ENCODE data around the gene UNC5B.

UNC5B gene

GRCh38 chr10:71223347-71224058 lies 11.1 kb downstream of the UNC5B start:
- DNase-seq = peak; percentile 35

DNA sequence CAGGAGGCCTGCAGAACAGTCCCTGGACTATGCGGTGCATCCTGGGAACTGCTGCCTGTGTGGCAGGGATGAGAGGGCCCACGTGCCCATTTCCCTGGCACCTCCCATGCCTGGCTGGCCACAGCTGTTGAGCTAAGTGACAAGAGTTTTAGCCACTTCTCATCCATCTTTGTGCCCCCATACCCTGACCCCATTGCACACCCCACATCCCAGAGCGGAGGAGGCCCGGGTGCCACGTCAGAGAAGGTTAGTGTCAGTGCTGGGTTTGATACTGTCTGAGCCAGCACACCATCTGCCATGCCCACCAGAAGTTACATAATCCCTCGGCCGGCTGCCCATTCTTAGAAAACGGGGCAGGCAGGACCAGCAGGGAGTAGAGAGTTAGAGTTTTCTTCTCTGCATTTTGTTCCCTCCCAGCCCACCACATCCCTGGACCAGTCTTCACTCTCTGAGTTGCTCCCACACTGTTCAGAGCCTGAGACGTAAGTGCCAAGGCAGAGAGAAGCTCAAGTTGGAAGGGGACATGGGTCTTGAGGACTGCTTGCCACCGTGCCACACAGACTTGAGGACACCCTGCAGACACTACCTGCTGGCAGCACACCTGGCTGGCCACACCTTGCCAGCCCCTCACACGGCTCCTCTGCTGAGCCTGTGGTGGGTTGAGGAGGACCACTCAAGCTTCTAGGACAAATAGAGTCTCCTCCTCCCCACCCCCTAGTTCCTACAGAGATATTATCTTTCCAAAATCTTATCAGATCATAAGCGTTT lies 13.1 kb downstream of the UNC5B start:
- DNase-seq = peak; percentile 47

GRCh38 chr10:71228875-71229675 lies 16.7 kb downstream of the UNC5B start:
- no peak for DNase-seq

- no peak for DNase-seq
These were observed 17.6 kb downstream of the UNC5B start for GRCh38 chr10:71229726-71230655.

DNA sequence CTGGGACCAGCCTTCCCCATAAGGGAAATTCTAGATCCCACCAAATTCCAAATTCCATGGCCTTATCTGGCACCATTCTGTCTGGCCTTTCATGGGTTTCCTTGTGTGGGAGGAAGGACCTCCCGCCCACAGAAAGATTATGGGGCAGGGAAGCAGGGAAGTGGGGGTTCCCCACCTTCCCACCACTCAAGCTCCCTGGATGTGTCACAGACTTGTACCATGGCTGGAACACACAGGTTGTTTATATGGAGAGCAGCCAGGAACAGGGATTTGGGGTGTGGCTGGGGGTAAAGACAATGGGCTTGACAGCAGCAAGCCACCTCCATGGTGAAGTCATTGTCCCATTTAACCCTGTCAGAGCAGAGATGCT lies 18.3 kb downstream of the UNC5B start:
- DNase-seq = no peak

DNA sequence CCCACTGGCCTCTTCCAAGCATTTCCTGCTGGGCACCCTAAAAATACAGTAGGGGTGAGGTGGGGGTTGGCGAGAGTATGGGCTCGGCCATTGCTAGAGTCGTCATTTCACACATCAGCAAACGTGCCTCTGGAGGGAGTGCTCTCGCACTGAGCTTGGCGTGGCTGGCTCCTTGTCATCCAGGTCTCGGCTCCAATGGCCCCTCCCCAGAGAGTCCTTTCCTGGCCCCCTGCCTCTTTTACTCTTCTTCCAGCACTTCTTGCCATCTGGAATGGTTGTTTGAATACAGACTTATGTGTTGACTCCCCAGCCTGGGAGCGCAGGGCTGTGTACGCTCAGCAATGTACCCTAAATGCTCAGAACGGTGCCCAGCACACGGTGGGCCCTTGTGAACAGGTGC lies 18.8 kb downstream of the UNC5B start:
- no peak for DNase-seq

DNA sequence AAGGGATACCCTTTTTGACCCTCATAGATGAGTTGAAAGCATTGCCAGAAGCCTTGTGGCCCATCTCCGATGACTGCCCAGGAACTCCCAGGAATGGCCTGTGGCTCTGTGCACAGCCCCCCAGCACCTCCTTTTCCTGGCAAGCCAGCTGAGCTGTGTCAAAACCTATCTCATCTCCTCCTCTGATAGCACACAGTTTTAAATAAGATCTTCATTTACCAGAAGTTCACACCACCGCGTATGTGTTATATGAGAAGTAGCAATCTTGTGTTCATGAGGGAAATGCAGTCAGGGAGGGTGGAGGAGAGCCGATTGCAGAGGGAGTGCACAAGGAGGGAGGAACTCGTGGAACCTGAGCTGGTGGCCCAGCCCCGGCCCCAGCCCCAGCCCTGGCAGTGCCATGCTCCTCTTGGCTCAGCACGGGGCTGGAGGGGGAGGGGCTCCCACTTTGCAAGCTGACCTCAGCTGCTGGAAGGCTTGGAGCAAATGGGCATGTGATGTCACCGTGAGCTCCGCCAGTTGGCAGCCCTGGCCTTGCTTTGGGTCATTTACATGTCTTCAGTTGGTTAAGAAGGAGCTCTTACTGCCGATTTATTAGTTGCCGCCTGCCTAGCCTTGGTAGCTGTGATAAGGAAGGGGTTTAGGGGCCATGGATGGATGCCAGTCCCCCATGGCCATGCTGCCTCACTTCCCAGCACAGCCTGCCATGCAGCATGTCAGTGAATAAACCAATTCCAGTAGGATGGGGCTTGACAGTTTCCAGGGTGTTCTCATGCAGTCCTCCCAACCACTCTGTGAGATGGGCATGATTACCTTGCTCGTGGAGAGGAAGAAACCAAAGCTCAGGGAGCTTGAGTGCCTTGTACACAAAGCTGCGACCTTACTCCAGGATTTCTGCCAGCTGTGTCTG lies 20.0 kb downstream of the UNC5B start:
- peak; percentile 86 for DNase-seq

DNA sequence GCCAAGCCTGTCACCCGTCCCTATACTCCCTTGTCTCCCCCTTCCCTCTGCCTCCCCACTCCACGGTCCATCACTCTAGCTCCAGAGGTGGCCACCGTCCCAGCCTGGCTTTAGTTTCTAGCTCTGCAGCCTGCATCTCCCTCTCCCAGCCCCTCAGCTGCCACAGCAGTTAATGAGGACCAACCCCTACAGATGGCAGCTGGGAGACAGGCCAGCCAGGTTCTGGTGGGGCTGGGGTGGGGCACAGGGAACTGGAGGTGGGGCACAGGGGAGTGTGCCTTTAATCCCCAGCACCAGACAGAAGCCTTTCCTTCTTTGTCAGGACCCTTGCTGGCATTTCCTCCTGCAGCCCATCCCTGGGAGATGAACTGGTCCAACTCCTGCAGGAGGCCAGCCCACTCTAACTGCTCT lies 21.1 kb downstream of the UNC5B start:
- DNase-seq = no peak

DNA sequence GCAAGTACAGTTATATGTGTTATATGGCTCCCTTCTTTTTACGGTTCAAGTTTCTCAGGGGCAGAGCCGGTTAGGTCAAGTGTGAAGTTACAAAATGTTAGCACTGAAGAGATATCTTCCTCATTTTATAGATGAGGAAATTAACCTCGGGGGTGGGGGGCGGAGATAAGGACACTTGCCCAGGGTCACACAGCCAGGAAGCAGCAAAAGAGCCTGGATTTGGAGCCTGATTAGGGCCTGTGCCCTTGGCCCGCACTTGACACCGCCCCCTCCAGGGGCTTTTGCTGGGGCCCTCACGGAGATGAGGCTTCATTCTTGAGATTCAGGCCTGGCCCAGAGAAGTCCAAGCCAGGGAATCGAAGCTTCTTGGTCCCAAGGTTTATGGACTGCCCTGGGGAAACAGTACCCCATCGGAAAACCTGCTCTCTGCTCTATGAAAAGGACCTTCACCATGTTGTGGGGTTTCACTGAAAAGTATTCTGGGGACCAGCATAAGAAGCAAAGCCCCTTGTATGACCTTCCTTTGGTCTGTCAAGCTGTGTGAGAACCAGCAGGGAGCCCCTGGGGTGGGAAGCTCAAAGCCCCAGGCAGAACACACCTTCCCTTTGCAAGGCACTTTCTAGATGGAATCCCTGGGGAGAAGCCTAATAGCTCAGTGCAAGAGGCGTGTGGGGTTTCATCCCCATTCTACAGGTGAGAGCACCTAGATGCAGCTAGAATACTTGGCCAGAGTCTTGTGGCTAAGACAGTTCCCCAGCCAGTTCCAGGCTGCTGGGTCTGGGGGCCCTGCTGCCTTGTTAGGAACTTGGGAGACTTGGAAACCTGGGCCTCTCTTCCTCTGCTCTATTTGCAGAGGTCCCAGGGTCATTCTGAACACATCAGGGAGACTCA lies 21.9 kb downstream of the UNC5B start:
- no peak for DNase-seq

DNA sequence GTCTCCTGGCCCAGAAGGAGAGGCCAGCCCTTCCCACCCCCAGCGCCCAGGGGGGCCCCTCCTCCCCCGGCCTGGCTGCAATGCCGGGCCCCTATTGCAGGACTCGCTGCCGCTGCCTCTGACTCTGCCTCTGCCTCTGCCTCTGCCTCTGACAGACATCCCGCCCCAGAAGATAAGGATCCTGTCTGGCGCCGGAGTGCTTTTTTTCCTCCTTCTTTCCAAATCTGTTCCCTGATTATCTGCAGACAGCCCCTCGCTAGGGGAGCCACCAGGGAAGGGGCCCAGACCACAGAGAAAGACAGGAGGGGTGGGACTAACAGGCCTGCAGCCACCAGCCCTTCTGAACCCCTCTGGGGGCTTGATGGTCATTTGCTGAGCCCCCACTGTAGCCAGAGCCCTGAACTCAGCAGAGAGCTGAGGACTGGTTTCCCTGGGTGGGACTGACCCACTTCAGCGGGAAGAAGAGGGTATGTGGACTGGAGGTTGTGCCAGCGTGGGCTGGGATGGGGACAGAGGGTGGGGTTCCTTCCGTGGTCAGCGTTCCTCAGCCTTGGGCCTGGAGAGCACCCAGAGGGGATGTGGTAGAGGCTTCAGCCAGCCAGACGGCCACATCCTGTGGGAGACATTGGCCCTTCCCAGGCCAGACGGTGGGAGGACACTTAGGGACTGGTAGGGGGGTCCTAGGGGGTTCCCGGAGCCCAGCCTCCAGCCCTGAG lies 22.8 kb downstream of the UNC5B start:
- DNase-seq = peak; percentile 75

DNA sequence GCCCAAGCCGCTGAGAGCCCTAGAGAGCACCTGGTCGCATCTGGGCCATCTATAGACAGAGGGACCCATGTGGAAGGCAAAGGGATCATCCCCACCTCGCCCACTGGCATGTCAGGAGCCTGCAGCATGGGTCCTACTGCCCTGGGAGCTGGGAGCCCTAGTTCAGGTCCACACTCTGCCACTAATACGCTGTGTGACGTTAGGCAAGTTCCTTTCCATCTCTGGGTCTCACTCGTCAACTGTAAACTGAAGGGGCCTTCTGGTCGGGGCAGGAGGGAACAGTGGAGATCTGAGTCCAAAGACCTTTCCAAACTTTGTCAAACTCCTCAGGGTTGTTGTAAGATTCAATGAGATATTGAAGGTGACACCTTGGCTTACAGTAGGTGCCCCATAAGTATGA lies 23.4 kb downstream of the UNC5B start:
- no peak for DNase-seq

GRCh38 chr10:71236286-71236685 lies 23.9 kb downstream of the UNC5B start:
- no peak for DNase-seq

- no peak for DNase-seq
These were observed 24.7 kb downstream of the UNC5B start for GRCh38 chr10:71236822-71237682.

DNA sequence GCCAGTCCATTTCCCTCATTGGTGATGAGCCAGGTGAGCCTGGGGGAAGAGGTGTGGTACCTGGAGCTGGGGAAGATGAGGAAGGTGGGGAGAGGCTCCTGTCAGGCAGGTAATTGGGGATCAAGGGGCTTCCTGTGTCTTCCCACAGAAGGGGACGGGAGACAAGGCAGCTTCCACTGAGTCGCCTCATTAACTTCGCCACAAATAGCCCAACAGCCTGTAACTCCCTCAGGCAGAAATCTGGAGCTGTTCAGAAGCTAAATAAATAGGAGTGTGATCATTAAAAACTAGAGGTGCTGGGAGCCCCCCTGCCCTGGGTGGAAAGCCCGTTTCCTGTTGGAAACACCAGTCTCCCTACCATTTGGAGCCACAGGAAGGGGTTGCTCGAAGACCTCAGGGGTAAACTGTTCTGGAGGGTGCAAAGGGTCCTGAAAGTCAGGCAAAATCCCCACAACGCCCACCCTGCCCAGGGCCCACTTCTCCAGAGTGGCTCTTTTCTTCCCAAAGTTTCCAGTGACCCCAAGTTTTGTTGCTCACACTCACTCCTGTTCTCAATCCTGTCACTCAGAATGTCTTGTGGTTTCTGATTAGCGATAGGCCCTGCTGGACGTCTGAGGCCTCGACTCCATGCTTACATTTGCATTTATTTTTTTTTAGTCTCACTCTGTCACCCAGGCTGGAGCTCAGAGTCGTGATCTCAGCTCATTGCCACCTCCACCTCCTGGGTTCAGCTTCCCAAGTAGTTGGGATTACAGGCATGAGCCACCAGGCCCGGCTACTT lies 25.7 kb downstream of the UNC5B start:
- DNase-seq = no peak

- DNase-seq = no peak
These were observed 26.3 kb downstream of the UNC5B start for GRCh38 chr10:71238626-71239025.

- no peak for DNase-seq
These were observed 27.0 kb downstream of the UNC5B start for GRCh38 chr10:71239131-71239915.

Measured in right forelimb (tissue), 1 donor.